ENCODE data around the gene CCDC102A.
A peak's percentile ranks its signal among the peaks of the same experiment; 100 is the strongest.

Gene CCDC102A

DNA sequence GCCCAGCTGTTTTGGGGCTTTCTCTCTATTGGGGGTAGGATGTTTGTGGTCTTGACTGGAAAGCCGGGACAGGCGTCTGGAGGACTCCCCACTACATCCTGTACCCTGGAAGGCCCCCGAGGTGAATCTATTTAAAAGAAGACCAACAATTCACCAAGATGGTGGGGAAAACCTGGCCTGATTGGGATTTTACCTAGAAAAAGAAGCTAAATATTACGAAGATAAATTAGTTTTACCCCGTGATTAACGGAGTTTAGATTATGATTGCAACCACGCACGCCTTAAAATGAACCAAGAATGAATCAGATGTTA, 779 bp upstream of the CCDC102A start:
- in situ Hi-C loops (cut with MboI; ENCODE audit: low sequenced_read_pairs), result no loop called here
- H3K4me1 ChIP-seq, result peaks cover 8% of the 10 kb centered on the region
- no peaks in the 10 kb centered on the region for H3K9me3 ChIP-seq
- H3K36me3 ChIP-seq (replicated peaks), result no peaks in the 10 kb centered on the region
- no peaks in the 10 kb centered on the region for H3K27me3 ChIP-seq (ENCODE audit: low read depth)
- no peak for DNase-seq (ENCODE audit: low spot score in 2 of 2)
- peak overlapping the region; percentile 56 for H3K4me3 ChIP-seq

- in situ Hi-C loops (cut with MboI; ENCODE audit: low sequenced_read_pairs), result no loop called here
- peak; percentile 89 to 97 for DNase-seq (ENCODE audit: low spot score in 2 of 2)
- Histone ChIP-seq H3K4me1 (peaks cover 8% of the 10 kb centered on the region), H3K27me3 (ENCODE audit: low read depth) (no peaks in the 10 kb centered on the region), H3K36me3 (replicated peaks) (no peaks in the 10 kb centered on the region), H3K9me3 (no peaks in the 10 kb centered on the region), H3K4me3 (peak overlapping the region; percentile 56)
Measured at GRCh38 chr16:57535680-57536305, 578 bp downstream of the CCDC102A start.

DNA sequence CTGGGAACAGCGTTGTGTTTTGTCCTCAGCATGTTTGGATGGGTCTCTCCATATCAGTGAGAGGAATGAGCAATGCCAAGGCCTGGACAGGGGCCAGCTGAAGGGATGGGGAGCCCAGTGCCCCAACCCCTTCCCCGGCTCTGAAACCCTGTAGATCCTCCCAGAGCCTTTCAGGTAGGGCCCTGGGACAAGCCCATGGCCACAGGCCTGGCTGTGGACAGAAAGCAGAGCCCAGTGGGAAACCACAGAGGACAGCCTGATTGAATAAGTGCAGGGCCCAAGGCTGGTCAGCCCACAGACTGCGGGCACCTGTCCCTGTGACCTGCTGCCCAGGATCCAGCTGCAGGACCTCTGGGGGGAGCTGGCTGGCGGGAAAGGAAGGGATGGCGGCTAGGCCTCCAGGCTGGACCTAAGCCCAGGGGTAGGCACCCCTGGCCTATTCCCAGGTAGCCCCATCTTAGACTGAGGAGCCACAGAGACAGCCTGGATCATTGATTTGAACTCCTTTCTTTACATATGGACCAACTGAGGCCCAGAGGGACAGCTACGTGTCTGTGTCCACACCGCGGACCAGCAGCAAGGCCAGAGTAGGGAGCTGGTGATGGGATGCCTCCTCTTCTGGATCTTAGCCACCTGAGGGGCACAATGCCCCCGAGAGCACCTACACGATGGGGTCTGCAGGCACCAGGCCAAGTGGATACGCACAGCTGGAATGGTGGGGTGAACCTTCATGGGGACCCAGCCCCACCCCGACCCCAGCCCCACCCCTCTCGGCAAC, 1.3 kb downstream of the CCDC102A start:
- peak overlapping the region; percentile 56 for H3K4me3 ChIP-seq
- no peaks in the 10 kb centered on the region for H3K36me3 ChIP-seq (replicated peaks)
- H3K4me1 ChIP-seq, result peaks cover 8% of the 10 kb centered on the region
- in situ Hi-C loops (cut with MboI; ENCODE audit: low sequenced_read_pairs), result no loop called here
- H3K9me3 ChIP-seq, result no peaks in the 10 kb centered on the region
- DNase-seq (ENCODE audit: low spot score in 2 of 2), result no peak
- H3K27me3 ChIP-seq (ENCODE audit: low read depth), result no peaks in the 10 kb centered on the region

DNA sequence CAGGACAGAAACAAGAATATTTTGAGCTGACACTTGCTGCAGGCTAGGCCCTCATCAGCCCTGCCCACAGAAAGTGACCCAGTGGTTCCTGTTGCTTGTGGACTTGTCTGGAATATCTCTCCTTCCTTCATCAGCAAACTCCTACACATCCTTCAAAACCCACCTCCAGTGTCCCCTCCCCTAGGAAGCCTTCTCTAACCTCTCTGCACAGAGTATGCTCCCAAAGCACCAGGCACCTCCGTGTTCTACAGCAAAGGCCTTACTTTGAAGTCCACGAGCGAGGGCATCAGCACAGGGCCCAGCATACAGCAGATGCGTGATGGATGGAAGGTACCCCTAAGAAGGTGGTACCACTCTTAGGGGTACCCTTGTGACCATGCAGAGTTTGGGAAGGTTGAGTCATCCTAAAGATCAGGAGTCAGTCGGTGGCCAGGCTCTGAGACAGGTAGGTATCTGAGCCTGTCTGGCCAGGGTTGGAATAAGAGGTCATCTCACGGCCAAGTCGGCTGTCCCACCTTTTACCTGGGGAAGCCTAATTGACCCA, 2.0 kb downstream of the CCDC102A start:
- H3K27me3 ChIP-seq (ENCODE audit: low read depth), result no peaks in the 10 kb centered on the region
- no peaks in the 10 kb centered on the region for H3K36me3 ChIP-seq (replicated peaks)
- peaks cover 8% of the 10 kb centered on the region for H3K4me1 ChIP-seq
- peak in 1 of 2 experiments; percentile 3 for DNase-seq (ENCODE audit: low spot score in 2 of 2)
- in situ Hi-C loops (cut with MboI; ENCODE audit: low sequenced_read_pairs), result no loop called here
- no peak overlapping the region for H3K4me3 ChIP-seq
- H3K9me3 ChIP-seq, result no peaks in the 10 kb centered on the region

- Histone ChIP-seq H3K4me1 (peaks cover 8% of the 10 kb centered on the region), H3K36me3 (replicated peaks) (no peaks in the 10 kb centered on the region), H3K4me3 (no peak overlapping the region), H3K27me3 (ENCODE audit: low read depth) (no peaks in the 10 kb centered on the region), H3K9me3 (no peaks in the 10 kb centered on the region)
- in situ Hi-C loops (cut with MboI; ENCODE audit: low sequenced_read_pairs), result no loop called here
- peak in 1 of 2 experiments; percentile 39 for DNase-seq (ENCODE audit: low spot score in 2 of 2)
Measured at GRCh38 chr16:57533431-57534336, 2.7 kb downstream of the CCDC102A start.

- Histone ChIP-seq H3K9me3 (no peaks in the 10 kb centered on the region), H3K36me3 (replicated peaks) (no peaks in the 10 kb centered on the region), H3K4me3 (no peak overlapping the region), H3K4me1 (peaks cover 5% of the 10 kb centered on the region), H3K27me3 (ENCODE audit: low read depth) (no peaks in the 10 kb centered on the region)
- no peak for DNase-seq (ENCODE audit: low spot score in 2 of 2)
- in situ Hi-C loops (cut with MboI; ENCODE audit: low sequenced_read_pairs), result no loop called here
Measured at GRCh38 chr16:57532266-57532625, 4.1 kb downstream of the CCDC102A start.

- peak in 1 of 2 experiments; percentile 3 for DNase-seq (ENCODE audit: low spot score in 2 of 2)
- in situ Hi-C loops (cut with MboI; ENCODE audit: low sequenced_read_pairs), result no loop called here
Measured at GRCh38 chr16:57531635-57532265, 4.6 kb downstream of the CCDC102A start.

DNA sequence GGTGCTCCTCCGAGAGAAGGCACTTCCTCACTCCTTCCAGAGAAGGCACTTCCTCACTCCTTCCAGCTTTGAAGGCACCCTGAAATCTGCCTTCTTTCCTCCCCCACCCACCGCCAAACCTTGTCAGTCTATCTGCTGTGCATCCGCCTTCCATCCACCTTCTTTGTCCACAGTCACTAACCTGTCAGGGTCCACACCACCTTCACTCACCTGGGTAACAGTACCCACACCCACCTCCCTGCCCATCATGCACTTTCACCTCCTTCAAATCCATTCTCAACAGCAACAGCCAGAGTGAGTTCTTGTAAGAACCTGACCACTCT, 5.2 kb downstream of the CCDC102A start:
- no peaks in the 10 kb centered on the region for H3K36me3 ChIP-seq (replicated peaks)
- no peaks in the 10 kb centered on the region for H3K9me3 ChIP-seq
- in situ Hi-C loops (cut with MboI; ENCODE audit: low sequenced_read_pairs), result no loop called here
- no peak overlapping the region for H3K4me3 ChIP-seq
- no peaks in the 10 kb centered on the region for H3K4me1 ChIP-seq
- no peaks in the 10 kb centered on the region for H3K27me3 ChIP-seq (ENCODE audit: low read depth)
- peak in 1 of 2 experiments; percentile 1 for DNase-seq (ENCODE audit: low spot score in 2 of 2)

More at GRCh38 chr16:57531635-57532265, 4.6 kb downstream of the CCDC102A start:
- H3K27me3 ChIP-seq (ENCODE audit: low read depth), result no peaks in the 10 kb centered on the region
- H3K4me1 ChIP-seq, result peaks cover 2% of the 10 kb centered on the region
- H3K36me3 ChIP-seq (replicated peaks), result no peaks in the 10 kb centered on the region
- no peaks in the 10 kb centered on the region for H3K9me3 ChIP-seq
- no peak overlapping the region for H3K4me3 ChIP-seq

- no peaks in the 10 kb centered on the region for H3K27me3 ChIP-seq (ENCODE audit: low read depth)
- H3K36me3 ChIP-seq (replicated peaks), result no peaks in the 10 kb centered on the region
- H3K4me3 ChIP-seq, result no peak overlapping the region
- no peaks in the 10 kb centered on the region for H3K9me3 ChIP-seq
- peak in 1 of 2 experiments; percentile 6 for DNase-seq (ENCODE audit: low spot score in 2 of 2)
- in situ Hi-C loops (cut with MboI; ENCODE audit: low sequenced_read_pairs), result no loop called here
- H3K4me1 ChIP-seq, result no peaks in the 10 kb centered on the region
Measured at GRCh38 chr16:57530522-57531252, 5.7 kb downstream of the CCDC102A start.

GRCh38 chr16:57530104-57530521, 6.3 kb downstream of the CCDC102A start:
- Histone ChIP-seq H3K4me3 (no peak overlapping the region), H3K4me1 (no peaks in the 10 kb centered on the region)
- in situ Hi-C loops (cut with MboI; ENCODE audit: low sequenced_read_pairs), result no loop called here

GRCh38 chr16:57529391-57530103, 6.8 kb downstream of the CCDC102A start:
- Histone ChIP-seq H3K36me3 (replicated peaks) (no peaks in the 10 kb centered on the region), H3K4me3 (no peak overlapping the region), H3K4me1 (no peaks in the 10 kb centered on the region), H3K27me3 (ENCODE audit: low read depth) (no peaks in the 10 kb centered on the region), H3K9me3 (no peaks in the 10 kb centered on the region)
- no peak for DNase-seq (ENCODE audit: low spot score in 2 of 2)
- in situ Hi-C loops (cut with MboI; ENCODE audit: low sequenced_read_pairs), result no loop called here

More at GRCh38 chr16:57530104-57530521, 6.3 kb downstream of the CCDC102A start:
- H3K36me3 ChIP-seq (replicated peaks), result no peaks in the 10 kb centered on the region
- no peaks in the 10 kb centered on the region for H3K9me3 ChIP-seq
- no peaks in the 10 kb centered on the region for H3K27me3 ChIP-seq (ENCODE audit: low read depth)
- peak in 1 of 2 experiments; percentile 6 for DNase-seq (ENCODE audit: low spot score in 2 of 2)

- DNase-seq (ENCODE audit: low spot score in 2 of 2), result no peak
- H3K36me3 ChIP-seq (replicated peaks), result no peaks in the 10 kb centered on the region
- no peaks in the 10 kb centered on the region for H3K27me3 ChIP-seq (ENCODE audit: low read depth)
- H3K4me3 ChIP-seq, result no peak overlapping the region
- H3K9me3 ChIP-seq, result no peaks in the 10 kb centered on the region
- no peaks in the 10 kb centered on the region for H3K4me1 ChIP-seq
- in situ Hi-C loops (cut with MboI; ENCODE audit: low sequenced_read_pairs), result no loop called here
Measured at GRCh38 chr16:57528499-57529390, 7.6 kb downstream of the CCDC102A start.

Measured in HAP-1 (cell line).